Breast epithelium (tissue), 3 donors: ENCODE results near the gene TMEM86A.
"Not testable (repeated sequence)": the region's sequence is repeated elsewhere in the genome, so short reads cannot be mapped to it uniquely, and the experiment has no call there.

Source experiments
- CTCF ChIP-seq, 3 donors: fragments of 450-650 bp; IDR thresholded peaks; one replicate each; pipeline ENCODE4 v1.5.1; 2016 to 2017; ENCODE audit warnings: antibody characterized with exemption in 3 of 3, mild to moderate bottlenecking in 3 of 3, moderate library complexity in 3 of 3
- POLR2A ChIP-seq: fragments of 450-650 bp; IDR thresholded peaks from one replicate; pipeline ENCODE4 v1.6.1; 2016; ENCODE audit warnings: antibody characterized with exemption, mild to moderate bottlenecking, moderate library complexity
- POLR2AphosphoS5 ChIP-seq, 3 donors: sonication (generic); formaldehyde crosslinking; IDR thresholded peaks; one replicate each; pipeline ENCODE4 v1.6.1; 2017; ENCODE audit warnings: antibody characterized with exemption in 3 of 3

DNA sequence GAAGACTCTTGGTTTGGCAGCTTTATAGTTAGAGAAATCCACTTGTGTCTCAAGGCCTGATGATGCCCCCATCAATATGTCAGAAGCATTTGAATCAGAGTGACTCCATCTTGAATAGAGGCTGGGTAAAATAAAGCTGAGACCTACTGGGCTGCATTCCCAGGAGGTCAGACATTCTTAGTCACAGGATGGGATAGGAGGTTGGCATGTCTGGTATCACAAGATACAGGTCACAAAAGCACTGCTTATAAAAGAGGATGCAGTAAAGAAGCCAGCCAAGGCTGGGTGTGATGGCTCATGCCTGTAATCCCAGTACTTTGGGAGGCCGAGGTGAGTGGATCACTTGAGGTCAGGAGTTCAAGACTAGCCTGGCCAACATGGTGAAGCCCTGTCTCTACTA, 16.6 kb upstream of the TMEM86A start:
- not testable (repeated sequence) for TF ChIP-seq POLR2A; CTCF (IDR thresholded peaks at IDR 0.05); POLR2AphosphoS5 (IDR thresholded peaks at IDR 0.05)
